ENCODE results near the gene APRT.
"Not testable (repeated sequence)": the region's sequence is repeated elsewhere in the genome, so short reads cannot be mapped to it uniquely, and the experiment has no call there.

APRT gene

DNA sequence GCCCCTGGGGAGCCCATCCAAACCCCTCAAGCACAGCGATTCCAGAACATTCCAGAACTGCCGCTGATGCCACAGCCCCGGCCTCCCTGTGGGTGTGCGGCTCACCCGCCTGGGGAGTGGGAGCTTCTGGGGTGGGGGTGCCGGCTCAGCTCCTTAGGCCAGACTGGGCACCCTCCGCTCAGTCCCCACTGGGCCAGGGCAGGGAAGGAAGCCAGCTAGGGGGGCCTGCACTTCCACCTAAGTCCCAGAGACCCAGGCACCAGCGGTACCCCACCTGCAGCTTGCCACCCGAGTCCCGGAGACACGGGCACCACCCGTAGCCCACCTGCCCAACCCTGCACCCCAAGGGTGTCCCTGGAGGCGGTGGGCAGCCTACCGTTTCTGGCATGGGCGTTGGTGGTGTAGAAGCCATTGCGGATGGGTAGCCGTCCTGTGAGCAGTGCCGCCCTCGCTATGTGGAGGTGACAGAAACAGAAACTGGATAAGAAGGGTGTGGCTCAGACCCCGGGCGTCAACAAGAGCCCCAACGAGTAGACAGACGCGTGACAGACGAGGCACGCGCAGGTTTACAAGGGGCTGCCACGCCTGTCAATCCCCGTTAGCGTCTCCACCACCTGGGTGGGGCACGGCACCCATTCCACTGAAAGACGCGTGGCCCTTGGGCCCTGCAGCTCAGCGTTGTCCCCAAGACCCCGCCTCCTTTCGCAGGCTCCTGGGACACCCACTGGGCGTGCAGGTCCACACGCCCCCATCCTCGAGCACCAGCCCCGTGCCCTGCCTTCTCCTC, 30.0 kb upstream of the APRT start:
- DNase-seq = no peak

- no peak for DNase-seq
These were observed 29.0 kb upstream of the APRT start for GRCh38 chr16:88840600-88841215.

DNA sequence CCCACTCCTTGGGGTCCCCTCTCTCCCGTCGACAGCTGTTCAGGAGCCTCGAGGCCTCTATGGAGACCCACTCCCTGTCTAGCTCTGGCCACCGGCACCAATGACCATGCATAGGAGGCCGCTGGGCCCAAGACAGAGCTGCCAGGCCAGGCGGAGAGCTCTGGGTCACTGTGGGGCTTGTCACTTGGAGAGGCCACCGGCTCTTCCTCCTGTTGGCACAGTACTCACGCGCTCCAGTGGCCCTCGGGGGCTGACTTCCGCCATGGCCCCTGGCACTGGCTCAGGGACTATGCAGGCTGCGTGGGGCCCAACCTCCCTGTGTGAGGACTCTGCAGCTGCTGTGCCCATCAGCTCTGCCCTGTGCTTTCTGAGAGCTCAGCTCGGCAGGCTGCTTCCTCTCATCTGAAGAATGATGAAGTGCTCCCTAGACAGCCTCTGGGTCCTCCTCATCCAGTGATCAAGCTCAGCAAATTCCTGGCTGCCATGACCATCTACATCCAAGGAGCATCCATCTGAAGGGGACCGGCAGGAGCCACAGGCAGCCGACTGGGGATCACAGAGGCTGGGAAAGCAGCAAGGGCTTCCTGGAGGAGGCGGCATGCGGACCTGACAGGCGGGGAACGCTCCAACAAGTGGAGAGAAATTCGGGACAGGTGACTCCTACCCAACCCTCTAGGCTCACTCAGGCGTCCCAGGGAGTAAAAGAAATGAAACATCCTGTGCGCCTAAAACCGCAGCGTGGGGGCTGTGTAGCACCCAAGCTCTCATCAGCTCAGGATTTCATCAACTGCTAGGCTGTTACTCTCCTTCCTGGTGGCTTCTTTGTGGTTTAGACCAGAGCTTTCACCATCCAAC, 28.2 kb upstream of the APRT start:
- DNase-seq = no peak

DNA sequence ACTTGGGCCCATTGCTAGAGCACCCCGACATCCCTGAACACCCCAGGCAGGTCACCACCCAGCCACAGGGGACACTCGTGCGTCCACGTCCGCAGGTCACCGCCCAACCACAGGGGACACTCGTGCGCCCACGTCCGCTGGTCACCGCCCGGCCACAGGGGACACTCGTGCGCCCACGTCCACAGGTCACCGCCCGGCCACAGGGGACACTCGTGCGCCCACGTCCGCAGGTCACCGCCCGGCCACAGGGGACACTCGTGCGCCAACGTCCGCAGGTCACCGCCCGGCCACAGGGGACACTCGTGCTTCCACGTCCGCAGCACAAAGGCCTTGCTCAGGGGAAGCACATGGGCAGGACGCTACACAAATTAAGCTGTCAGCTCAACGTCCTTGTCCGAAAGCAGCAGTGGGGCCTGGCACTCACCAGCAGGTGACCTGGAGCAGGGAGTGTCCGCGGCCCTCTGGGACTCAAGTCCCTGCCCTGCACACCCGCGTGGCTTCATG, 27.4 kb upstream of the APRT start:
- no peak for DNase-seq

DNA sequence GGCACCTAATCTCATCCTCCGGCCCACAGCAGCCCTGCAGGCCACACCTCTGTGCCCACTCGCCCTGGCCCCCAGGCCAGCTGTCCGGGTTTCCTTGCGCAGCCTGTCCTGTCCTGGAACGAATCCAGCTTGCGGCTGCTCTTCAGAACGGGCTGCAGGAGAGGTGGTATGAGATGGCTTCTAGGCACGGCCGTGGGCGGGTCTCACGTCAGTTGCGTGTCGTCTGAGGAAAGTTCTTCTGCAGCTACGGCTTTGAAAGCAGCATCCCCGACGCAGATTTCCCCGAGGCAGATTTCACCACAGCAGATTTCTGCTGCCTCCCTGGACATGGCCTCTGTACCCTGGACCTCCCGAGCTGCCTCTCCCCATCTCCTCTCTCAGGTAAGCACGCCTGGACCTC, 26.8 kb upstream of the APRT start:
- DNase-seq = no peak

- no peak for DNase-seq
These were observed 26.1 kb upstream of the APRT start for GRCh38 chr16:88837806-88838205.

DNA sequence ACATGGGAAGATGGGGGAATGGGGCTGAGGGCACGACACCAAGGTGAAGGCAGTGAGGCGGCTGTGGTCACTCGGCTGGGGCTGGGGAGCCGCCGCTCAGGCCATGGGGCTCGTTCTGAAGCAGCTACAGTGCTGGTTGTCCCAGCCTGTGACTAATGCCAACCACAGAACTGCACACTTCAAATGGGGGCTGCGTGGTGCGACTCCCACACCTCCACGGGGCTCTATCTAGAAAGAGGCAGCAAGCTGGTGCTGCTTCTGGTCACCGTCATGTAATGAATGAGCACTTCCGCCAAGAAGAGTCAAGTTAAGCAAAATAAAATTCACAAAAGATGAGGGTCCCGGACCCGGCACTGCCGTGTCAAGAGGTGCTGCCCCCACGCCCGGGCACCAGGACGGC, 25.1 kb upstream of the APRT start:
- DNase-seq = no peak

DNA sequence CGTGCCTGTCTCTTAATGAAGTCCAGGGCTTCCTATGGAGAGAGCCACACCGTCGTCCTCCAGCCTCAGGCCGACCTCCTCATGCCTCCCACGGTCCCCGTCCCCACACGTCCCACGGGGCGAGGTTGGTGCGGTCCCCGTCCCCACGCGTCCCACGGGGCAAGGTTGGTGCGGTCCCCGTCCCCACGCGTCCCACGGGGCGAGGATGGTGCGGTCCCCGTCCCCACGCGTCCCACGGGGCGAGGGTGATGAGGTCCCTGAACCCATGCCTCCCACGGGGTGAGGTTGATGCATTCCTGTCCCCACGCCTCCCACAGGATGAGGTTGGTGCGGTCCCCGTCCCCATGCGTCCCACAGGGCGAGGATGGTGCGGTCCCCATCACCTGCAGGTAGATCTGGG, 24.1 kb upstream of the APRT start:
- no peak for DNase-seq

DNA sequence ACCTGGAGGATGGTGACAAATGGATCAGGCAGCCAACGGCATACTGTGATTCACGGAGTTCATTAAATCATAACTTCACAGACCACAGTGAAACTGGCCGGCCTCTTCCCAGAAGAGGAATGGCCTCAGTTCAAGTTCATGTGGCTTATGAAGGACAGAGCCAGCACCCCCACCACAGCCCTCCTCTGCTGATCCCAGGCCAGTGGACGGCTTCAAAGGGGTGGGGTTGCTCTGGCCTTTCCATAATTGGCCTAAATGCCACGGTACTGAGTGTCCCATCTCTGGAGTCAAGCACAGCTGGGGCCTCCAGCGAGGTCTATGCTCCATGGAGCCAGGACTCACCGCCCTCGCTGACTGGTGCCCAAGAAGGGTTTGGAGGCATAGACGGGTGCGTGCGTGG, 23.7 kb upstream of the APRT start:
- no peak for DNase-seq

DNA sequence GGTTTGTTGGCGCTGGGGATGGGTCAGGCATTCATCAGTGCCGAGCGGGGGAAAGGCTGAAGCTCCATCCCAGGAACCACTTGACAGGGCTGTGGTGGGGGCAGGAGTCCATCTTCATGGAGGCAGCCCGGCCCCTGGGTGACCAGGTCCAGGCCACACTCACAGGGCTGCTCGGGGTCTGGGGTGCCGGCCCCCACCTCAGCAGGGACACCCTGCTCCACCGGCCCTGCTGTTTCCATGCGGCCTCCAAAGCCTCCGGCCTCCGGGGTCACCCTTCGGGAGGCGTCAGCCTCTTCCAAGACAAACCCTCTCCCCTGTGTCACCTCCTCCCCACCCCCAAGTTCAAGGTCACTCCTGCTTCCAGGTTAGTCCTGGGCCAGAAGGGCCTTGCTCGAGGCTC, 22.9 kb upstream of the APRT start:
- no peak for DNase-seq

DNA sequence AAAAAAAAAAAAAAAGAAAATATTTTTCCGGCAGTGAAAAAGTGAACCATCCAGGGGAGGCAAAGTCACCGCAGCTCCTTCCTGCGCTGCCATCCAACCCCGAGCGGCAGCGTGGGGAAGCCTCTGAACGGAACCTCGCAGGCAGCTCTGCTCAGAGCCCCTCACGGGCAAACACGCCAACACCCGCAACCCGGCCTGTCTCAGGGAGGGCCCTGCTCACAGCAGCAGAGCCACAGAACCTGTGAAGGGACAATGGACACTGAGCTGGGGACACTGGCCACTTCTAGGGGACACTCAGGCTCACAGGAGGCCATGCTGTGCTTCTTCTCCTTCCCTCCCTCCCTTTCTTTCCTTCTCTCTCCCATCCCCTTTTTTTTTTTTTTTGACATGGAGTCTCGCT, 21.4 kb upstream of the APRT start:
- no peak for DNase-seq

GRCh38 chr16:88831838-88832237, 20.1 kb upstream of the APRT start:
- DNase-seq = no peak

DNA sequence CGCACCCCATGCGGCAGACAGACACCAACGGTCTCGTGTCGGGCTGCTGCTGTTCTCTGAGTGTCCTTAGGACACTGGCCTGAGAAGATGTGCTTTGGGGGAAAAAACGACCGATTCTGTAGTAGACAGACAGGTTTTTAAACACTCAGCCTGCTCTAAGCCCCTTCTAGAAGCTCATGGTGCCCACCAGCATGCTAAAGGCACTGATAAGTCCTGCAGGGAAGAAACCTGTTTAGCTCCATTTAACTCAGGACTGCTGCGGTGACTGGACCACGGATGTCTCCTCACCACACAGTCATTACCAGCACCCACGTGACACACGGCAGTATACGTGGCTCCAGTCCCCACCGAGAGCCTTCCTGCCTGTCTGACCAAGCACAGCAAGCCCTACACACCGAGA, 19.1 kb upstream of the APRT start:
- no peak for DNase-seq

- DNase-seq = no peak
These were observed 18.5 kb upstream of the APRT start for GRCh38 chr16:88830258-88830657.

DNA sequence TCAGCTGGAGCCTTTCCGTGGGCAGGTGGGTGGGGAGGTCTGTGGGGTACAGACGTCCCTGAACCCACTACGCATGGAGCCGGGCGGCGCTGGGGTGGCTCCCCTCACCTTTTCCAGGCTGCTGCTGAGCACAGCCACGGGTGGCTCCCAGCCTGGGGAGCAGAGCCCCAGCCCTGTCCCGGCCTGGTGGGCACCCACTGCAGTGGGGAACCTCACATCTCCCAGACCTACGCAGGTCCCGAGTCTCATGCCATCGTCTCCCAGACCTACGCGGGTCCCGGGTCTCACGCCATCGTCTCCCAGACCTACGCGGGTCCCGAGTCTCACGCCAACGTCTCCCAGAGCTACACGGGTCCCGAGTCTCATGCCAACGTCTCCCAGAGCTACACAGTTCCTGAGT, 17.0 kb upstream of the APRT start:
- DNase-seq = no peak

DNA sequence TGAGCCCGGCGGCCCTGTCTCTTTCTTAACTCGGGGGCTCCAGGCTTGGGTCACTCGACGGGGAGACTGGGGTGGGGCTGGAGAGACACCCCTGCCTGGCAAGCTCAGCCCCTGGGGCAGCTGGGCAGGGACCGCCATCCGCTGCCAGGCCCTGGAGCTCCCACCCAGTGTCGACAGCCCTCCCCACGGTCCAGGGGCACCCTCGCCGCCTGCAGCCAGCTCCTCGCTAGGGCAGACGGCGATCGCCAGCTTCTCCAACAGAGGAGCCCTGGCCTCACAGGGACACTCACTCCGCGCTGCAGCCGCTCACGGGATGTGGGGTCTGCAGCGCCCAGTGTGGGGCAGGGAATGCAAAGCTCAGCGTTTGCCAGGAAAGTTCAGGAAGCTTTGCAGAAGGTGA, 16.0 kb upstream of the APRT start:
- no peak for DNase-seq

- no peak for DNase-seq
These were observed 14.5 kb upstream of the APRT start for GRCh38 chr16:88826070-88826840.

GRCh38 chr16:88825146-88825545, 13.4 kb upstream of the APRT start:
- DNase-seq = no peak

DNA sequence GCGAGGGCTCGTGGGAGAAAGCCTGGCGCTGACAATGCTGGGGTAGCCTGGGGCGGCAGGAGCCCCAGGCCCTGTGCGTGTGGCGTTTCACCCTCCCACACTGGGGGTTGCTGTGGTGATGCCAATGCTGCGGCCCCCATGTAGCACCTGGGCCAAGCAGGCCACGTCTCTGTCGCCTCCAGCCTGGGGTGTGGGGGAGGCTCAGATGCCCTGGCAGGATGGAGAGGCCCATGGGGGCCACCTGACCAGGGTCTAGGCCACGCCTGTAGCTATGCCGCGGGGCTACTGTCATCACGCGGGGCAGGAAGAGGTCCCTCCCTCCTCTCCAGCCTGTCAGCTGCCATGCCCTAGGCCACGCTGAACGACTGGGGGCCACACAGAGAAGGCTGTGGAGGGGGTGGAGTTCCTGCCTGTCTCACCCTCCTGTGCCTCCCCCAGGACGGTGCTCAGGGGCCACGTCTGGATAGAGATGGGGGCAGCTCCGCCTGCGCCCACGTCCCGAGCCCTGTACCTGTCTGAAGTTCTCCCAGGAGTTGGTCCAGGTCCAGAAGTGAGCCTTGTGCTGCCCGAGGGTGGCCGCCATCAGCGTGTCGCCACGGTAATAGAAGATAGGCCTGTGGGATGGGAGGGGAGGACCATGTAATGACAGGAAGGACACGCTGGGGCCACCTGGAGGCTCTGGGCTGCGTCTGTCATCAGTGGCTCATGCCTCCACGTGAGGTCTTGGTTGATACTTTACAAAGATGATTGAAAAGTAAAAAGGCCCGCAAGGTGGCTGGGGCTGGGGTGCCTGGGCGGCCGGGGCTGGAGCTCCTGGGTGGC, 12.7 kb upstream of the APRT start:
- DNase-seq = no peak

DNA sequence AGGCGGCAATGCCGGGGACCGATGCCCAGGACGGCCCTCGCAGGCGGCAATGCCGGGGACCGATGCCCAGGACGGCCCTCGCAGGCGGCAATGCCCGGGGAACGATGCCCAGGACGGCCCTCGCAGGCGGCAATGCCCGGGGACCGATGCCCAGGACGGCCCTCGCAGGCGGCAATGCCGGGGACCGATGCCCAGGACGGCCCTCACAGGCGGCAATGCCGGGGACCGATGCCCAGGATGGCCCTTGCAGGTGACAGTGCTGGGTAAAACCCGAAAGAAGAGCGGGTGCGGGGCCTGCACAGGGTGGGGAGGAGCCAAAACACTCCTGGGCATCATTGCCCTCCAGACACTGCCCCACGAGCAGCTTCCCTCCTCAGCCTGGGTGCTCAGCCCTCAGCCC, 11.9 kb upstream of the APRT start:
- not testable (repeated sequence) for DNase-seq

GRCh38 chr16:88822281-88823040, 10.7 kb upstream of the APRT start:
- DNase-seq = no peak

Measured in CD4-positive, alpha-beta T cell treated with Interferon gamma for 1 hour (primary cell).